ENCODE results near the gene EXOC3L4. TPM values are rescaled to one million over a fixed set of nuclear protein-coding genes. Genes with fewer than 3 reads are reported as not detected.

The EXOC3L4 gene
- total and polyA plus RNA-seq, 4 donors: 24.0 to 77.8 (median 36.7) TPM

DNA sequence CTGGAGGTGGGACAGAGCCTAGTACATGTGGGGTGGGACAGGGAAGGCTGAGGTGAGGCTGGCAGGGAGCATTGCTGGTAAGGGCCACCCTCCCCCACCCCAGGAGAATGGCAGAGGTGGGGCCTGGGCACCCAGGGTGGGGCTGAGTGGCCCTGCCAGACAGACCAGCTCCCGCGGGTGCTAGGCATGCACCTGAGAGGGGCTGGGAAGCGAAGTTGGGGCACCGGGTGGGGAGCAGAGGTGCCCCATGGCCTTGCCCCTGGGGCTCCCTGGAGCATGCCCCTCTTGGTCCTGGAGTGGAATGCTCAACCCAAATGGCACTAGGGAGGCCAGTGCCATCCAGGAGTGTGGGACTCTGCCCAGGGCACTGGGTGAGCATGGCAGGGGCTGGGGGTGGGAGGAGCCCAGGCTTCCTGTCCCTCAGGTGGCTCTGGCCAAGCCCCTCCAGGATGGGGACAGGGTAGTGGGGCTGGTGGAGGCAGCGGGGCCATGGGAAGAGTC lies 30.0 kb downstream of the EXOC3L4 start:
- no peaks in the 10 kb centered on the region for H3K27me3 ChIP-seq (ENCODE audit: control insufficient read depth in 4 of 4, insufficient read depth in 4 of 4, low read length in 3 of 4)
- H3K4me3 ChIP-seq (ENCODE audit: low read depth in 1 of 3, low read length in 3 of 3): no peak overlapping the region

DNA sequence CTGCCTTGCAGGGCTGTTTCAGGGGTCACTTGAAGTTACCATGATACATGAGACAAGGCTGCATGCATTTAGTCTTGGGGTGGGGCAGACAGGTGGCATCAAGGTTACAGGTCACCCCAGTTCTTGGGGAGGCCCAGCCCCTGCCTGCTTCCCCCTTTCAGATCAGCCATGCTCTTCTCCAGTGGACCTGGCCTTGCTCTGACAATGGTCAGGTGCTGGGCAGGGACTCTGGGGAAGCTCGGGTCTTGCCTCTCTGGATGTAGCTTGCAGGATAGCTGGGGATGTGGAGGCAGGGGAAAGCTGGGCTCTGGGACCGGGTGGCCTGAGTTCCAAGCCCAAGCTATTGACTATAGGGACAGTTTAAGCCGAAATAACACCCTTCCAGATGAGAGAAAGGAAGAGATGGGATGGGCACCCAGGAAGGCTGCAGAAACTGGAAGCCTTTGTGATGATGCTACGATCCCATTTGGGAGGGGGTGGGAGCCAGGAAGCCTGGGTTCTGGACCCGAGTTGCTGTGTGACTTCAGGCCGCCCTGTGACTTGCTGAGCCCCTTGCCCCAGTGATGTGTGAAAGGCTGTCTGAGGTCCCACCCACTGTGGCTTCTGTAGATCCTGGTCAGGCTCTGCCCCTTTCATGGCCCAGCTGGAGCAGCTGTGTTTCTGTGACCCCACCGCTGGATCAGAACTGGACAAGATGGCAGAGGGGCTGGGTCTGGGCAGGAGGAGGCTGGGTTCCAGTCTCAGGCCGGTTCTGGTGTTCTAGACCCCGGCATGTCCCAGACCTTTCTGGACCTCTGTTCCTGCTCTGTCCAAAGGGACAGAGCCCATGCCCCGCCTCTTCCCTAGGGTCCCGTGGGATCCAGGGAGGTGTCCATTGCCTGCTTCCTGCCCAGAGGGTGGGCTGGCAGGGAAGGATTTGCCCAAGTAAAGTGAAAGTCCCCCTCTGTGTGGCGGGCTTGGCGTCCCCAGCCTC lies 30.9 kb downstream of the EXOC3L4 start:
- no peaks in the 10 kb centered on the region for H3K27me3 ChIP-seq (ENCODE audit: control insufficient read depth in 4 of 4, insufficient read depth in 4 of 4, low read length in 3 of 4)

More for the DNA sequence above, 30.0 kb downstream of the EXOC3L4 start:
- peaks cover 23 to 56% (median 42%) of the 10 kb centered on the region in 4 donors for H3K4me1 ChIP-seq (ENCODE audit: control insufficient read depth in 4 of 4, insufficient read depth in 4 of 4, low read length in 3 of 4)
- H3K9ac ChIP-seq (ENCODE audit: low read depth in 1 of 2, low read length in 2 of 2): no peak overlapping the region
- H3K36me3 ChIP-seq (ENCODE audit: control insufficient read depth in 4 of 4, insufficient read depth in 3 of 4, low read depth in 1 of 4, low read length in 3 of 4): no peaks in the 10 kb centered on the region
- no peaks in the 10 kb centered on the region for H3K9me3 ChIP-seq (ENCODE audit: control insufficient read depth in 4 of 4, low read length in 3 of 4)
- no peak for TF ChIP-seq YY1 (IDR thresholded peaks at IDR 0.05)
- TF ChIP-seq, protein P1, sequence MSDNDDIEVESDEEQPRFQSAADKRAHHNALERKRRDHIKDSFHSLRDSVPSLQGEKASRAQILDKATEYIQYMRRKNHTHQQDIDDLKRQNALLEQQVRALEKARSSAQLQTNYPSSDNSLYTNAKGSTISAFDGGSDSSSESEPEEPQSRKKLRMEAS (IDR thresholded peaks at IDR 0.05): no peak
- no peak for TF ChIP-seq GABPA (IDR thresholded peaks at IDR 0.05 in 1 of 2, conservative IDR thresholded peaks at IDR 0.05 in 1 of 2)
- WGBS: 85% methylated on average over 5 of the region's 5 CpGs
- no peak for DNase-seq (ENCODE audit: low spot score)
- no peak overlapping the region for H3K27ac ChIP-seq (ENCODE audit: low read depth in 1 of 2, low read length in 2 of 2)

More for the DNA sequence above, 30.9 kb downstream of the EXOC3L4 start:
- Histone ChIP-seq H3K9ac (ENCODE audit: low read depth in 1 of 2, low read length in 2 of 2) (no peak overlapping the region), H3K27ac (ENCODE audit: low read depth in 1 of 2, low read length in 2 of 2) (no peak overlapping the region), H3K36me3 (ENCODE audit: control insufficient read depth in 4 of 4, insufficient read depth in 3 of 4, low read depth in 1 of 4, low read length in 3 of 4) (peaks cover 0 to 2% (median 0%) of the 10 kb centered on the region in 4 donors), H3K9me3 (ENCODE audit: control insufficient read depth in 4 of 4, low read length in 3 of 4) (no peaks in the 10 kb centered on the region), H3K4me1 (ENCODE audit: control insufficient read depth in 4 of 4, insufficient read depth in 4 of 4, low read length in 3 of 4) (peaks cover 23 to 59% (median 42%) of the 10 kb centered on the region in 4 donors), H3K4me3 (ENCODE audit: low read depth in 1 of 3, low read length in 3 of 3) (no peak overlapping the region)
- 91% methylated on average over 13 of the region's 13 CpGs for WGBS
- no peak for DNase-seq (ENCODE audit: low spot score)
- TF ChIP-seq HNF4G (IDR thresholded peaks at IDR 0.05): no peak
- TF ChIP-seq SP1 (IDR thresholded peaks at IDR 0.05): no peak
- no peak for TF ChIP-seq NR2F2 (IDR thresholded peaks at IDR 0.05)
- TF ChIP-seq, protein P2, sequence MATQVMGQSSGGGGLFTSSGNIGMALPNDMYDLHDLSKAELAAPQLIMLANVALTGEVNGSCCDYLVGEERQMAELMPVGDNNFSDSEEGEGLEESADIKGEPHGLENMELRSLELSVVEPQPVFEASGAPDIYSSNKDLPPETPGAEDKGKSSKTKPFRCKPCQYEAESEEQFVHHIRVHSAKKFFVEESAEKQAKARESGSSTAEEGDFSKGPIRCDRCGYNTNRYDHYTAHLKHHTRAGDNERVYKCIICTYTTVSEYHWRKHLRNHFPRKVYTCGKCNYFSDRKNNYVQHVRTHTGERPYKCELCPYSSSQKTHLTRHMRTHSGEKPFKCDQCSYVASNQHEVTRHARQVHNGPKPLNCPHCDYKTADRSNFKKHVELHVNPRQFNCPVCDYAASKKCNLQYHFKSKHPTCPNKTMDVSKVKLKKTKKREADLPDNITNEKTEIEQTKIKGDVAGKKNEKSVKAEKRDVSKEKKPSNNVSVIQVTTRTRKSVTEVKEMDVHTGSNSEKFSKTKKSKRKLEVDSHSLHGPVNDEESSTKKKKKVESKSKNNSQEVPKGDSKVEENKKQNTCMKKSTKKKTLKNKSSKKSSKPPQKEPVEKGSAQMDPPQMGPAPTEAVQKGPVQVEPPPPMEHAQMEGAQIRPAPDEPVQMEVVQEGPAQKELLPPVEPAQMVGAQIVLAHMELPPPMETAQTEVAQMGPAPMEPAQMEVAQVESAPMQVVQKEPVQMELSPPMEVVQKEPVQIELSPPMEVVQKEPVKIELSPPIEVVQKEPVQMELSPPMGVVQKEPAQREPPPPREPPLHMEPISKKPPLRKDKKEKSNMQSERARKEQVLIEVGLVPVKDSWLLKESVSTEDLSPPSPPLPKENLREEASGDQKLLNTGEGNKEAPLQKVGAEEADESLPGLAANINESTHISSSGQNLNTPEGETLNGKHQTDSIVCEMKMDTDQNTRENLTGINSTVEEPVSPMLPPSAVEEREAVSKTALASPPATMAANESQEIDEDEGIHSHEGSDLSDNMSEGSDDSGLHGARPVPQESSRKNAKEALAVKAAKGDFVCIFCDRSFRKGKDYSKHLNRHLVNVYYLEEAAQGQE (IDR thresholded peaks at IDR 0.05): no peak
- no peak for TF ChIP-seq TAF1 (conservative IDR thresholded peaks at IDR 0.05)
- no peak for TF ChIP-seq RAD21 (IDR thresholded peaks at IDR 0.05)
- no peak for TF ChIP-seq JUND (IDR thresholded peaks at IDR 0.05)
- TF ChIP-seq FOXA1 (IDR thresholded peaks at IDR 0.05): no peak
- no peak for TF ChIP-seq YY1 (IDR thresholded peaks at IDR 0.05)
- TF ChIP-seq HNF4A (conservative IDR thresholded peaks at IDR 0.05): no peak
- TF ChIP-seq, protein P3, sequence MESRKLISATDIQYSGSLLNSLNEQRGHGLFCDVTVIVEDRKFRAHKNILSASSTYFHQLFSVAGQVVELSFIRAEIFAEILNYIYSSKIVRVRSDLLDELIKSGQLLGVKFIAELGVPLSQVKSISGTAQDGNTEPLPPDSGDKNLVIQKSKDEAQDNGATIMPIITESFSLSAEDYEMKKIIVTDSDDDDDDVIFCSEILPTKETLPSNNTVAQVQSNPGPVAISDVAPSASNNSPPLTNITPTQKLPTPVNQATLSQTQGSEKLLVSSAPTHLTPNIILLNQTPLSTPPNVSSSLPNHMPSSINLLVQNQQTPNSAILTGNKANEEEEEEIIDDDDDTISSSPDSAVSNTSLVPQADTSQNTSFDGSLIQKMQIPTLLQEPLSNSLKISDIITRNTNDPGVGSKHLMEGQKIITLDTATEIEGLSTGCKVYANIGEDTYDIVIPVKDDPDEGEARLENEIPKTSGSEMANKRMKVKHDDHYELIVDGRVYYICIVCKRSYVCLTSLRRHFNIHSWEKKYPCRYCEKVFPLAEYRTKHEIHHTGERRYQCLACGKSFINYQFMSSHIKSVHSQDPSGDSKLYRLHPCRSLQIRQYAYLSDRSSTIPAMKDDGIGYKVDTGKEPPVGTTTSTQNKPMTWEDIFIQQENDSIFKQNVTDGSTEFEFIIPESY (IDR thresholded peaks at IDR 0.05): no peak
- TF ChIP-seq EGR1 (IDR thresholded peaks at IDR 0.05; ENCODE audit: low read depth in 2 of 2): no peak
- TF ChIP-seq RXRA (IDR thresholded peaks at IDR 0.05): no peak
- TF ChIP-seq, protein P4, sequence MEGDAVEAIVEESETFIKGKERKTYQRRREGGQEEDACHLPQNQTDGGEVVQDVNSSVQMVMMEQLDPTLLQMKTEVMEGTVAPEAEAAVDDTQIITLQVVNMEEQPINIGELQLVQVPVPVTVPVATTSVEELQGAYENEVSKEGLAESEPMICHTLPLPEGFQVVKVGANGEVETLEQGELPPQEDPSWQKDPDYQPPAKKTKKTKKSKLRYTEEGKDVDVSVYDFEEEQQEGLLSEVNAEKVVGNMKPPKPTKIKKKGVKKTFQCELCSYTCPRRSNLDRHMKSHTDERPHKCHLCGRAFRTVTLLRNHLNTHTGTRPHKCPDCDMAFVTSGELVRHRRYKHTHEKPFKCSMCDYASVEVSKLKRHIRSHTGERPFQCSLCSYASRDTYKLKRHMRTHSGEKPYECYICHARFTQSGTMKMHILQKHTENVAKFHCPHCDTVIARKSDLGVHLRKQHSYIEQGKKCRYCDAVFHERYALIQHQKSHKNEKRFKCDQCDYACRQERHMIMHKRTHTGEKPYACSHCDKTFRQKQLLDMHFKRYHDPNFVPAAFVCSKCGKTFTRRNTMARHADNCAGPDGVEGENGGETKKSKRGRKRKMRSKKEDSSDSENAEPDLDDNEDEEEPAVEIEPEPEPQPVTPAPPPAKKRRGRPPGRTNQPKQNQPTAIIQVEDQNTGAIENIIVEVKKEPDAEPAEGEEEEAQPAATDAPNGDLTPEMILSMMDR (IDR thresholded peaks at IDR 0.05; ENCODE audit: low read depth, low read length, missing input control): no peak
- TF ChIP-seq, protein P5, sequence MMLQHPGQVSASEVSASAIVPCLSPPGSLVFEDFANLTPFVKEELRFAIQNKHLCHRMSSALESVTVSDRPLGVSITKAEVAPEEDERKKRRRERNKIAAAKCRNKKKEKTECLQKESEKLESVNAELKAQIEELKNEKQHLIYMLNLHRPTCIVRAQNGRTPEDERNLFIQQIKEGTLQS (IDR thresholded peaks at IDR 0.05): no peak
- TF ChIP-seq, protein P1 (IDR thresholded peaks at IDR 0.05): no peak
- TF ChIP-seq GABPA (IDR thresholded peaks at IDR 0.05 in 1 of 2, conservative IDR thresholded peaks at IDR 0.05 in 1 of 2): no peak
- TF ChIP-seq FOXA2 (IDR thresholded peaks at IDR 0.05): no peak

Measured in liver (tissue), 9 donors.